NCI-H748 (cell line): Measurements from ENCODE around the gene SP1.
"Not testable (repeated sequence)": the region's sequence is repeated elsewhere in the genome, so short reads cannot be mapped to it uniquely, and the experiment has no call there.

Source experiments
- DNase-seq: peaks from one replicate; lab custom pipeline; 2025; ENCODE audit not compliant: unreplicated experiment; lab: John Stamatoyannopoulos, UW

SP1 gene

DNA sequence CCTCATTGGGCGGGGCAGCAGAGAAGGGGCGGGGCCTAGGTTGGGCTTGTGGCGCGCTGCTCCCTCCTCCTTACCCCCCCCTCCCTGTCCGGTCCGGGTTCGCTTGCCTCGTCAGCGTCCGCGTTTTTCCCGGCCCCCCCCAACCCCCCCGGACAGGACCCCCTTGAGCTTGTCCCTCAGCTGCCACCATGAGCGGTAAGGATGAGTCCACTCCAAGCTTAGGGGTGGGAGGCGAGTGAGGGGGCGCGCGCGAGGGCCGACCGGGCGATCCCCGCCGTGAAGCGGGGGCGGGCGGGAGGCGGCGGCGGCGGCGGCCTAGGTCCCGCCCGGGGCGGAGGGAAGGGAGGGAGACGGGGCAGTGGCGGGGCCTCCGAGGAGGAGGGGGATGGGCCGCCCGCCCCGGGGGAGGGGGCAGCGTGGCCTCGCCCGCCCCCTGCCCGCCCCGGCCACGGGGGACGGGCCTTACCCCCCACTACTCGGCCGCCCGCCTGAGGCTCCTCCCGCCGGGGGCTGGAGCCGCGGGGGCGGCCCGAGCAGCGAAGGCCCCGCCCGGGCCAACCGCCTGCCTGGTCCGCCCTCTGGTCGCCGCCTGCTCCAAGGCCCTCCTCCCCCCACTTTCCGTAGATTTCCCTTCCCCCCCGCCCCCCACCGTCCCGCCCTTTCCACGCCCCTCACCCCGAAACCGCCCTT, at the start of gene SP1:
TSS of gene SP1 (plus strand) at position 73 of the 690 bp plus-strand sequence. CDS start at position 189, 116 bp downstream.
- DNase-seq, result peak; percentile 93

DNA sequence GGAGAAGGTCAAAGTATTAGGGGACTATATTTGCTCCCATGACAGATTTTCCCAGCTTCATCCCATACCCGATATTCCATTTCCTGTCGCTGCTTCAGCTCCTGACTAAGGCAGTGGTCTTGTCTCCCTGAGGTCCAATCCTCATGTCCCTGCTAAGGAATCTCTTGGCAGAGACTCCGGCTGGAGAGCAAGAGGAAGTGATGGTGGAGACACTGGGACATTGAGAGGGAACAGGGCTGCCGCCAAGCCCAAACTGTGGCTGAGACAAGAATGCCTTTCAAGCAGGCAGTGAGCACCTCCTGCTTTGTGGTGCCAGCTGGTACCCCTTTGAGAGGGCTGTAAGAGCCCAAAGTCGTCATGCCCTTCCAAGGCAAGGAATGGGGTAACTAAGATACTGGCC, 49.3 kb upstream of the SP1 start:
- DNase-seq, result no peak

GRCh38 chr12:53332339-53332738, 47.6 kb upstream of the SP1 start:
- not testable (repeated sequence) for DNase-seq

GRCh38 chr12:53332744-53333143, 47.2 kb upstream of the SP1 start:
- DNase-seq, result no peak

- DNase-seq, result no peak
Measured at GRCh38 chr12:53333289-53333688, 46.7 kb upstream of the SP1 start.

- no peak for DNase-seq
Measured at GRCh38 chr12:53333845-53334244, 46.1 kb upstream of the SP1 start.

DNA sequence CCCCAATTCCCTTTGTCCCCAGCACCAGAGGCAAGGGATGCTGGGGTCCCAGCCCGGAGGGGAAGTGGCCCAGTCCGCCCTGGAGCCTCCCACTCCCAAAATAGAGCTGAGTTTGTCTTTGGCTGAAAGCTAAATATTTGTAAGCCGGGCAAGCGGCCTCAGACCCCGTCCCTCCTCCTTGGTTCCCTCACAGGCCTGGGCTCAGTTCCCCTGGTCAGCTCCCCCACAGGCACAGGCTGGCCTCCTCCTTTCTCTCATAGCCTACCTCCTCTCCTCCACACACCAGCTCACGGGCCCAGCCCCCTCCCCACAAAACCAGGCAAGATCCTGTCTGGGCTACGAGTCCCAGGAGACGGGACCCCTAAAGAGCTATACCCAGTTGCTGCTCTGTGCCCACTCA, 45.2 kb upstream of the SP1 start:
- no peak for DNase-seq

- DNase-seq, result no peak
Measured at GRCh38 chr12:53336181-53336681, 43.7 kb upstream of the SP1 start, which contains the start of gene SP7. TSS of gene SP7 (minus strand) at chr12:53336354. CDS start at chr12:53335646, 708 bp downstream.

- no peak for DNase-seq
Measured at GRCh38 chr12:53338017-53338416, 42.0 kb upstream of the SP1 start.

- DNase-seq, result no peak
Measured at GRCh38 chr12:53338916-53339315, 41.1 kb upstream of the SP1 start.

GRCh38 chr12:53340398-53340797, 39.6 kb upstream of the SP1 start:
- DNase-seq, result no peak

GRCh38 chr12:53343449-53343848, 36.5 kb upstream of the SP1 start:
- DNase-seq, result no peak

- DNase-seq, result no peak
Measured at GRCh38 chr12:53343969-53344368, 36.0 kb upstream of the SP1 start.

- no peak for DNase-seq
Measured at GRCh38 chr12:53344487-53344823, 35.5 kb upstream of the SP1 start.

- peak; percentile 56 for DNase-seq
Measured at GRCh38 chr12:53344824-53345485, 35.0 kb upstream of the SP1 start.

DNA sequence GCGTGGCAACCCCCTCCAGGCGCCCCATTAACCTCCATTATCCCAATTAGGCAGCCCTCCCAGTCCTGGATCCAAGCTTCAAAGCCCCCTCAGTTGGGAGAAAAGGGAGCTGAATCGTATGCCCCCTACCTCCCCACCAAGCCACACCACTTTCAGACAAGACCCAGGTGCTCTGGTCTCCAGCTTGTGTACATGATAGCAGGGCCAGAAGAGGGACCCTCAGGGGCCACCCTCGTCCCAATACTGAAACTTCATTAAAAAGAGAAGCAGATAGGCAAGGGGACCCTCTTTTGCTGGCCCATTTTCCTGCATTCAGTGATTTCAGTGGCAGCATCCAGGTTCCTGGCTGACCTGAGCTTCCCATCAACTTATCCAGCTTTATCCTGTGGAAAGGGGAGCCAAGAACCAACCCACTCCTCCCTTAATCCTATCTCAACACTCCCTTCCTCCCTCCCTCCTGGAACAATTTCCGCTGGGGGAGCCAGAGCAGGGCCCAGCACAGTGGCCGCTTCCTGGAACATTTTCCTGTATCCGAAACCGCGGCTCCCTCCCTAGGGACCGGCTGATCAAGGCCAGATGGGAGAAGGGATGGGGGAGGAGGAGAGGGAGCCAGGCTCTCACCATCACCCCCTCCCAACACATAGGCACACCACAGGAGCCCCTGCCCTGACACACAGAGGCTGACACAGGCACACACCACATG, 34.3 kb upstream of the SP1 start:
- DNase-seq, result no peak

GRCh38 chr12:53346491-53346890, 33.5 kb upstream of the SP1 start:
- no peak for DNase-seq

GRCh38 chr12:53347905-53348304, 32.1 kb upstream of the SP1 start:
- no peak for DNase-seq

DNA sequence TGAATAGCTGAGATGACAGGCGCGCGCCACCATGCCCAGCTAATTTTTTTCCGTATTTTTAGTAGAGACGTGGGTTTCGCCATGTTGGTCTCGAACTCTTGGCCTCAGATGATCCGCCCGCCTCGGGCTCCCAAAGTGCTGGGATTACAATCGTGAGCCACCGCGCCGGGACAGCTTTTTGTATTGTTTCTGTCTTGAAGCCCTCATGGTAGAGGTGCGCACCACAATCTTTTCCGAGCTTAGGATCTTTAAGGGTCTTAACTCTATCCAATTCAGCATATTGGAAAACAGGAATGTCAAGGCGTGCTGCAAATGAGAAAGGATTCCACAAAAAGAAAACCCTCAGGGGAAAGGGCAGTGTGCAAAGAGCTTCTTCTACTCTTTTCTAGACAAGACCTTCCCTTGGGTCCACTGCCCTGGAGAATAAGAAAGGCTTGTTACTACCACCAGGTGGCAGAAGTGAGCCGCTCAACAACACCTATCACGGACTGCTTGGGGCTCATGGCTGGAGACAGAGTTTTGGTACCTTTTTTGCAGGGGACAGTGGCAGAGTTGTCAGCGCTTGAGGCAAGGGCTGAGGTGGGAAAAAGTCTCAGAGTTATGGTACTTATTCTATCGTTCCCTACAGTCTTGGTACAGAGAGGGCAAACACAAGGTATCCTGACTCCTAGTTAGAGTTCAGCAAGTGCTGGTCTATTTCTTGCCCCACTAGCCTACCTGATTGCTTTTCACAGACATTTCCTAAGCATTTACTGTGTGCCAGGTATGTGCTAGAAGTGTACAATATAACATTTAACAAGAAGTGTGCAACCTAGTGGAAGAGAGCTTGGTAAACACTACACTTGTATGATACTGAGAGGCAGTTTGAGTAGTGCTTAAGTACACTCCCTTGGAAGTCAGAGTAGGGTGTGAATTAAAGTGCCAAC, 27.4 kb upstream of the SP1 start:
- peak; percentile 73 for DNase-seq

- no peak for DNase-seq
Measured at GRCh38 chr12:53353257-53353655, 26.7 kb upstream of the SP1 start.

DNA sequence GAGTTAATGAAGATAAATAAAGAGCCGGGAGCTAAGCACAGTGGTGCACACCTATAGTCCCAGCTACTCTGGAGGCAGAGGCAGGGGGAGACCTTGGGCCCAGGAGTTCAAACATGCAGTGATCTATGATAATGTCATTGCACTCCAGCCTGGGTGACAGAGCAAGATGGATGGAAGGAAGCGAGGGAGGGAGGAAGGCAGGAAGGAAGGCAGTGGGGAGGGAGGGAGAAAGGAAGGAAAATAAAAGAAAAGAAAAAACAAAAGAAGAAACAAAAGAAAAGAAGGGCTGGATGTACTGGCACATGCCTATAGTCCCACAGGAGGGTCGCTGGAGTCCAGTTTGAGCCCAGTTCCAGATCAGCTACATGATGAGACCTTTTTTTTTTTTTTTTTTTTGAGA, 24.9 kb upstream of the SP1 start:
- no peak for DNase-seq
